Activated CD8-positive, alpha-beta memory T cell treated with anti-CD3 and anti-CD28 coated beads for 4 hours (primary cell): ENCODE data around the gene HIVEP1.
"Not testable (repeated sequence)": the region's sequence is repeated elsewhere in the genome, so short reads cannot be mapped to it uniquely, and the experiment has no call there.

ENCODE experiments used
- DNase-seq, 2 donors: peaks; one replicate each; pipeline ENCODE4 v3.0.0-alpha.2; 2020; ENCODE audit warnings: low read depth in 2 of 2

The HIVEP1 gene

DNA sequence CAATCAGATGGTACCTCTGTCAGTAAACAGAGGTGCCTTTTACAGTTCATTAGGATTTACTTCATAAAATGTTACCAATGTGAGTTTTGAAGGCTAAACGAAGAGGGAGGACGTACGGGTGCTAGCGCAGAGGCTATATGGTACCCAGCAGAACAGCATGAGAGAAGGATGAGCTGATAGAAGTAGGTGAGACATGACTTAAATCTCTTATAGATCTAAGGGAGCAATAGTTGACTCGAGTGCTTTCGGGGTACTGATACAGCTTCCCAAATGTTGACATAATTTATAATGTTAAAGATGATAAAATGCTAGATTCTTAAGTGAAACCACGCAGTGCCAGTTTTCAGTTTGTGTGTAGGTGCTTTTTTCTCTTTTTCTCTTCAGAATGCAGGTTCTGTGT lies 72.6 kb downstream of the HIVEP1 start:
- no peak for DNase-seq

DNA sequence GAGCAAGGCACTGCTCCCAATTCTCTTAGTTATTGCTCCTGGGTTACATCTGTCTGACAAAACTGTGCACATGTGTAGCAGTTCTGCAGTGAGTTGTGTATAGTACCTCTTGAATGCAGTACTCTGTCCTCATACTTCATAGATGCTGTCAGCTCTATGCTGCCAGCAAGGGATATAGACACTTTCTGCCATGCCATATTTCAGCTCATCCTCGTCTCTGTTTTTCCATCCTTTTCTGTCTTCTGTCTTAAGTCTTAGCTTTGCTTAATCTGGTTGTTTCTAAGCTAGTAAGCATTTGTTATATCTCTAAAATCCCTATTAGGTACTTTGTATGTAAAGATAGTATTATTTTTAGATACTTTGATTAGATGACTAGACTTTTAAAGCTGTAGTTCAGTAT lies 76.4 kb downstream of the HIVEP1 start:
- no peak for DNase-seq

DNA sequence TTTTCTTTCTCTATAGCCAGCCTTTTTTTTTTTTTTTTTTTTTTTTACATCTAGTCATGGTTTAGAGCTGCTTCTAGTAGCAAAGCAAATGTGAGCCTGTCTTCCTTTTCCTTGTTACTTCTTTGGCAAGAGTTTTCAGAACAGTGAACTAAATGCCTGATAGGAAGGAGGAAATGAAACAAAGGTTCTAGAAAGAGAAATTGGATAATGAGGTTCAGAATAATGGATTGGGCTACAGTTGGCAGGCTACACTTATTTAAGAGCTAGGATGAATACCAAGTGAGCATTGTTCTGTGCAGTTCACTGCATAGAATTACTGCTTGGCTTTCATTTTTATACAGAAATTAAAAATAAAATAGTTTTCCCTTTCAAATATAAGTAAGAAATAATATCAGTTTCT lies 78.6 kb downstream of the HIVEP1 start:
- no peak for DNase-seq

DNA sequence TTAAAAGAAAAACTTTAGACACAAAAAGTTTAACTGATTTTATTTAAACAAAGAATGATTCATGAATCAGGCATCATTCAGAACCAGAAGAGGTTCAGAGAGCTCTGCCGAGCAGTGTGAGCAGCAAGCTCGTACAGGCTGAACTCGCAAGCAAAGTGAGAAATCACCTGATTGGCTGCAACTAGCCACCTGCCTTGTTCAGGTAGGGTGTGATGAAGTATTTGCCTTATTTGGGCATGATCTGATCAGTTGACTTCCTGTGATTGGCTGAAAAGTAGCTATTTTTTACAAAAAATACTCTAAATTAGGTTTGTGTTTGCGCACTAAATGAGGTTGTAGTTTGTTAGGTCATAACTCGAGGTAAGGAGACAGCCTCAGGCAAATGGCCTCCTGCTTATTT lies 80.7 kb downstream of the HIVEP1 start:
- no peak for DNase-seq

DNA sequence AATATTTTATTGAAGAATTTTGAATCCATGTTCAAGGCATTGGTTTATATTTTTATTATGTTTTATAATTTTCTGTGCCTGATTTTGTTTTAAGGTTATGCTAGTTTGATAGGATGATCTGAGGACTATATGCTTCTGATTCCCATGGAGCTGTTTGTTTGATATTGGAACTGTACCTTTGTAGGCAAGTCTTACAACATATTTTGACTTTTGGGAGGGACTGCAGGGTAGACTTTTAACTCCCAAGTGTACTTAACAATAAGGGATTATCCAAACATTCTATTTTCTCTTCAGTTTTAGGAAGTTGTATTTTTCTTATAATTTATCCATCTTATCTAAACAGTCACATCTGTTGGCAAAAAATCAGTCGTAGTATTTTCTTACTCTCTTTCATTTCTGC lies 82.6 kb downstream of the HIVEP1 start:
- DNase-seq, result no peak

DNA sequence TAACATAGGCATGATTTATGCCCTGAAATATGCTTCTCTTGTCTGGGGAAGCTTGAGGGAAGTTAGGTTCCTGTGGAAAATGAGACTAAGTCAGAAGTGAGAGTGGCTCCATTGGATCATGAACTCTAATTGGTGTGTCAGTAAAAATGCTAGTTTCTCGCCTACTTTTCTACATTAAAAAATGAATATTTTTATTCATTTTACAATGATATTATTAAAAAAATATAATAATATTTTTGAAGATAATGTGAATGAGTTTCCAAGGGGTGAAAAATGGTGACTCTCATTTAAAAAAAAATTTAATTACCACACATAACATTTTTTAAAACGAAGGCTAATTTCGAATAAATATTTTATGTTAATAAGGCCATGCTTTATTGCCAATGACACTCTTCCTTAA lies 84.2 kb downstream of the HIVEP1 start:
- no peak for DNase-seq

DNA sequence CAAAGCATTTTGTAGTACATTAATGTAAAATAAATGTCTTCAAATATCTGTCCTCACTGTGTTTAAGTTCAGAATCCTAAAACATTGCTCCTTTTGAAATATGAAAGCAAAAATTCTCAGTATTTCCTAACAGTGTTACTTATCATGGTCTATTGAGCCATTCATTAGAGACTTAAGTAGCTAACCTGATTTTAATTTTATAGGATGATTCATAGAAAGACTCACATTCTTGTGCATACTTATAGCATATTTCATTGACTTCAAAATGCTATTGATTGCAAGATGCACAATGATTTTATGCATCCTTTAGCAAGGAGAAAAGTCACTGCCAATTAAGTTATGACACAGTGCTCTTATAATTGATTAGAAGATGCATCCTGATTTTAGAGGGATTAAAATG lies 85.7 kb downstream of the HIVEP1 start:
- no peak for DNase-seq

DNA sequence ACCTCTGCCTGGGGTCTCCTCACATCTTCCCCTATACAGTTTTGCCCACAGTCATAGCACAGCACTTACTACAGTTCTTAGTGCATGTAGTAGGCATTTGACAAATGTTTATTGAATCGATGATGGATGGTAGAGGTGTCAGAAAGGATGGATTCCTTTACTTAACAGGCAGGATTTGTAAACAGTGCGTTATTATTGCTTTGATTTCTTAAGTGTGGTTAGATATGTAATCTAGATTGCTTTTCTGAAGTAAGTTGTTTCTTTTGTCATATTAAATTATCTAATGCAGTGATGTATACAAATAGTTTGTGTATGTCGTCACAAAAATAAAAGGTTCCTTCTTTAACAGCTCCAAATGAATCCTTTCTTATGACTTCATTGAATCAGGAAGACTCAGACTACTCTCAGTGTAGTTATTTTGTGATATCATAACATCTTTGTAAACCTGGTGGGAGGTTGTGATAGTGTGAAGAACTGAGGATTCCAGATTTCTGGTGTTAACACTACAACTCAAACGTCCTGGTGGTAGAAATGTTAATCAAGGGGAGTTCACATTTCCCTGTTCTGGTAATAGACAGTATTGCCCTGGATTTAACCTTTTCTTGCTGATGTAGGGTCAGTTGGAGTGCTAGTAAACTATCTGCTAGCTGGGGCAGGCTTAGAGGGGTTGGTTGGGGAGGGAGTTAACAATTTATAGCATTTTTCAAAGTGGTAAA lies 87.7 kb downstream of the HIVEP1 start:
- DNase-seq, result no peak

DNA sequence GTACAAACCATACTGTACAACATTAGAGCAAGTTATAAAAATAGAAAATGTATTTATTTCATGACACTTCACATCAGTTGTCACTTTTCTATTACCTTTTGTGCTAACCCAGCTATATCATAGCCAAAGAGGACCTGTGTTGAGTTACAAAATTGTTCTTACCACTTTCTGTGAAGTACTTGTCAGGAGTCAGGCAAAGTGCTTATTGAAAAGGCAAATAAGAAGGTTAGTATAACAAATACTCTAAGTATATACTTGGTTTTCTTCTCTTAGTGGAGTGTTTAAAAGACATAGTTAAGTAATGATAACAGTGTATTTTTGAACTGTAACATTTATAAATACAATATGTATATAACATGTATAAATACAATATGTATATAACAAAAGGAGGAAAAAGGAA lies 88.9 kb downstream of the HIVEP1 start:
- no peak for DNase-seq

DNA sequence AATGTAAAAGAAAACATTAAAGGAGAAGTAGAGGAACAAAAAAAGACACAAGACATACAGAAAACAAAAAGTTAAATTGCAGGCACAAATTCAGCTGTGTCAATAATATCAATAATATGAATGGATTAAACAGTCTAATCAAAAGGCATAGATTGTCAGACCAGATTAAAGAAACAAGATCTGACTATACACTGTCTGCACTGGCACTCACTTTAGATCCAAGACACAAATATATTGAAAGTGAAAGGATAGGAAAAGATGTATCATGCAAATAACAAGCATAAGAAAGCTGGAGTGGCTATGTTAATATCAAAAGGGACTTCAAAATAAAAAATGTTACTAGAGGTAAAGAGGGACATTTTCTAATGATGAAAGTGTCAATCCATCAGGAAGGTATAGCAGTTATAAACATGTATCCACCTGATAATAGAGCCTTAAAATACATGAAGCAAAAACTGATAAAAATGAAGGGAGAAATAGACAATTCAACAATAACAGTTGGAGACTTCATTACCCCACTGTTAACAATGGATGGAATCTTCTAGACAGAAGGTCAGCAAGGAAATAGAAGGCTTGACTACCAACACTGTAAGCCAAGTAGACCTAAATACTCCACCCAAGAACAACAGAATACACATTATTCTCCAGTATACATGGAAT lies 89.7 kb downstream of the HIVEP1 start:
- DNase-seq, result no peak

DNA sequence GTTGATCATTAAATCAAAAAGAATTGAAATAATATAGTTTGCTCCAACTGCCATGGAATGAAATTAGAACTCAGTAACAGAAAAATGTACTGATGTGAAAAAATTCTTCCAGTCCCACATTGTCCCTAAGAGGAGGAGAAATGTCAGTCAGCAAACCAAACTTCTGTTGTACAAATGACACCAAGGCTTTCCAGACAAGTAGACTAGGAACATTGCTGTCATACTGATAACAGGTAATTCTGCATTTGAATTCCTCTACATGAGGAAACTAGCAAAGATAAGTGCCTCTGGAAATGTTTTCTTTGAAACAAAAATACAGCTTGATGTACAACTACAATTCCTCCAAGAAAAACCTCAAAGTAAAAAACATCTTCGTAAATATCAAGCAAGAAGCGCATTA lies 90.2 kb downstream of the HIVEP1 start:
- DNase-seq, result no peak

DNA sequence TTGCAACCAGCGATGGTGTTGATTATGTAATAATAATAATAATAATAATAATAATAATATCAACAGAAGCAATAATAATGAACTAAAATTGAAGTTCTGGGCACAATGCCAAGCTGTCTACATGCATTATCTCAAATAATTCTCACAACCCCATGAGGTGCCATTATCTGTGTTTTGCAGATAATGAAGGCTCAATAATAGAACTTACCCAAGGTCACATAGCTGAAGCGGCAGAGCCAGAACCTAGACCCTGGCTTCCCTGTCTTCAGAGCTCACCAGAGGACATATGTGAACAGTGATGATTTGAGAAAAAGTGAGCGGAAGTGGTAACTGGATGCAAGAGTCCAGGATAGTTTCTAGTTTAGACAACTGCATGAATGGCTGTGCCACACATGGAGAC lies 91.0 kb downstream of the HIVEP1 start:
- no peak for DNase-seq

DNA sequence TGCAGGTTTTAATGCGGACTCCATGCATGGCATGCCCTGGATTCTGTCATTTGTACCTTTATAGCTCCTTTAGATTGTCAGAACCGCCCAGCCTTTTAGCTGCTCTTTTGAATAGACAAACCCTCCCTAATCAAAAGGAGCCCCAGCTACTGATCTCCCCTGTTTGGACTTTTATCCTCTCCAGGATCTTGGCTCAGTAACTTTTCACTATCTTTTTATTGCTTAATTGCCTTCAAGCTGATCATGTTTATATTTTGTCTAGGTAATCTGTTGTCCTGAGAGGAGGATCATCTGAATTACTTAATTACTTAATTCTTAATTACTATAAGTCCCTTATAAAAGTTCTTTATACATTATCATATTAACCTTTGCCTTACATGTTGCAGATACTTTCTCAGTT lies 93.2 kb downstream of the HIVEP1 start:
- DNase-seq, result no peak

DNA sequence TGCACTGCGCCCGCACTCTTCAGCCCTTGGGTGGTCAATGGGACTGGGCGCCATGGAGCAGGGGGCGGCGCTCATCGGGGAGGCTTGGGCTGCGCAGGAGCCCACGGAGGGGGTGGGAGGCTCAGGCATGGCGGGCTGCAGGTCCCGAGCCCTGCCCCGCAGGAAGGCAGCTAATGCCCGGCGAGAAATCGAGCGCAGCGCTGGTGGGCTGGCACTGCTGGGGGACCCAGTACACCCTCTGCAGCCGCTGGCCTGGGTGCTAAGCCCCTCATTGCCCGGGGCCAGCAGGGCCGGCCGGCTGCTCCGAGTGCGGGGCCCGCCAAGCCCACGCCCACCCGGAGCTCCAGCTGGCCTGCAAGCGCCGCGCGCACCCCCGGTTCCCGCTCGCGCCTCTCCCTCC lies 96.3 kb downstream of the HIVEP1 start:
- not testable (repeated sequence) for DNase-seq

DNA sequence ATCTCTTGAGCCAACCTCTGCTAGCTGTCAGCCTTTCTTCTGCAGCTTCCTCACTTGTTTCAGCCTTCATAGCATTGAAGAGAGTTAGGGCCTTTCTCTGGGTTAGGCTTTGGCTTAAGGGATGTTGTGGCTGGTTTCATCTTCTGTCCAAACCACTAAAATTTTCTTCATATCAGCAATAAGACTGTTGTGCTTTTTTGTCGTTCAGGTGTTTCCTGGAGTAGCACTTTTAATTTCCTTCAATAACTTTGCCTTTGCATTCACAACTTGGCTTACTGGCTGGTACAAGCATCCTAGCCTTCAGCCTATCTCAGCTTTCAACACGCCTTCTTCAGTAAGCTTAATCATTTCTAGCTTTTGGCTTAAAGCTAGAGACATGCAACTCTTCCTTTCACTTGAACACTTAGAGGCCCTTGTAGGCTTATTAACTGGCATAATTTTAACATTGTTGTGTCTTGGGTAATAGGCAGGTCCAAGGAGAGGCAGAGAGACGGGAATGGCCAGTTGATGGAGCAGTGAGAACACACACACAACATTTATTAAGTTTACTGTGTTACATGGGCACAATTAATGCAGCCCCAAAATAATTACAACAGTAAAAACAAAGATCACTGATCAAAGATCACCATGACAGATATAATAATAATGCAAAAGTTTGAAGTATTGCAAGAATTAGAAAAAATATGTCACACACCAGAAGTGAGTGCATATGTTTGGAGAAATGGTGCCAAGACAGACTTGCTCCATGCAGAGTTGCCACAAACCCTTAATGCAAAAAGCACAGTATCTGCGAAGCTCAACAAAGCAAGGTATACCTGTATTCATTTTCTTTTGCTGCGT lies 98.6 kb downstream of the HIVEP1 start:
- DNase-seq, result no peak

DNA sequence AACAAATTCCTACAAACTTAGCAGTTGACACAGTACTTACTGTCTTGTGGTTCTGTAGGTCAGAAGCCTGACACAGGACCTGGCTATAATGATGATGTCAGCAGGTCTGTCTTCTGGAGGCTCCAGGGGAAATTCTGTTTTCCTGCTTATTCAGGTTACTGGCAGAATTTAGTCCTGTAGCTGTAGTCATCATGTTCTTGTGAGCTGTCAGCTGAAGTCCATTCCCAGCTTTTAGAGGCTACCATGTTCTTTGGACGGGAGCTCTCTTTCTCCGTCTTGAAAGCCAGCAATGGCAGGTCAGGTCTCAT lies 99.2 kb downstream of the HIVEP1 start:
- no peak for DNase-seq

DNA sequence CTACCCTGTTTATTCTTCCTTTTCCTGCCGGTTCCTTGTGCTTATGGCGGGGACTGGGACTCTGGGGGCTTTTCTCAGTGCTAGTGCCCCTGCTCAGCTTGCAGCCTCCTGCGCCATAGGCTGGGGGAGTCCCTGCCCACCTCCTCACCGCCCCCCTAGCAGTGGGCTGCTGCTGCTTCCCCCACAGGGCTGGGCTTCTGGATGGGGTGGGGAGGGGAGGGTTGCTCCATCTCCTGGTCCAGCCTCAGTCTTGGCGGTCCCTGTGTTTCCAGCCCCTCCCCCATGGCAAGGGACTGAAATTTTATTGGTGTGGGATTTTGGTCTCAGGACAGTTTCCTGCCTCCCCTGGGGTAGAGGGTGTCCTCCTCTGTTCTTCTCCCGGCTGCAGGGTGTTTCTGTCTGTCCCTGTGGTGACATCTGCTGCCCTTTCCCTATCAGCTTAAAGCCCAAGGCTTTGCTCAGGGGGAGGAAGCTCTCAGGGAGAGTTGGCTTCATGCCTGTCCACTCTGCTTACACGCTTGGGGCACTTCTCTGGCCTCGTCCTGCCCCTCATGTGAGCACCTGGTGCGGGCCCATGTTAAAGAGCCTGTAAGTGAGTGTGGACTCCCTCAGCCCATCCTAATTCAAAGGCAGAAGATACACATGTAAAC lies 100.6 kb downstream of the HIVEP1 start:
- no peak for DNase-seq

DNA sequence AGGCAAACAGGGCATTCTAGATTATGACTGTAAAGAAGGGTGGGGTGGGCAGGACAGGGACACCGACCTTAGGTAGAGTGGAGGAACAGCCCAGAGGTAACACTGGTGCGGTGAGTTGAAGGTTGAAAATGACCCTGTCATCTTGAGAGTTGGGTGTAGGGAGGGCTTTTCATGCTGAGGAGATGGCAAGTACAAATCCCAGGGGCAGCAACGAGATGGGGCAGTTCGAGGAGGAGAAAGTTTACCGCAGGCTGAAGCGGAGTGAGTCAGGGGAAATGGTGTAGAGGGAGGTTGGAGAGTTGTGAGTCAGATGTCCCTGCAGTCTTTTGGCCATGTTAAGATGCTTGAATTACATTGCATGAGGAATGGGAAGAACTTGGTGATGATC lies 101.1 kb downstream of the HIVEP1 start:
- no peak for DNase-seq

DNA sequence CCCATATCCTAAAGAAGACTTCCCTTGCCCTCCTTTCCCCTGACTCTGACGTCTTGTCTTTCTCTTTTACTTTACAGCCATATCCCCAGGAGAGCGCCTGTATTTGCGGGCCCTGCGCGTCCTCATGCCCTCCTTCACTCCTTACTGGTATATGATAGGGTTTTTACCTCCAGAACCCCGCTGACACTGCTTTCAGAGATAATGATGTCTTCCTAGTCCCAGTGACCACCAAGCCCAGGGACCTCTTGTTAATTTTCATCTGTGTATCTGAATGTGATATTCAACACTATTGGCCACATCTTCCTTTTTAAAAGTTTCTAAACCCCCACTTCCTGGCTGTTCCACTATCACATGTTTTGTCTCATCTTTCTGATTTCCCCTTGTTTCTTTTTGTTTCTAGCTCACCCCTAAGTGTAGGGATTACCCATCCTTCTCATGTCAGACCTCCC lies 102.0 kb downstream of the HIVEP1 start:
- DNase-seq, result no peak

DNA sequence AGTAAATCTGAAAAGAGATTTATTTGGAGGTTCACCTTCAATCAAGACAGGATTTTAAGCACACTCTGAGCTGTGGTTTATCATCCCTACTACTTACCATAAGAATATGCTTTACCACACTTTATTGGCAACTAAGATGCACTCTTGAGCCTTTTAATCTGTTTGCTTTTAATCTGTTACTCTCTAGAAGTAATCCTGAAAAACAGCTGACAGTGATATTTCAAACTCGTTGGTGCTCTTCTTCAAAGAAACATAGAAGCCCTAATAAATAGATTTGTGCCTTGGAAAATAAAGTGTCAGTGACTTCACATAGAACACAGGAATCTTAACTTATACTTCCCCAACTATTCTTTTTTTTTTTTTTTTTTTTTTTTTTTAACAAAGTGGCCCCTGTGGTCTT lies 102.9 kb downstream of the HIVEP1 start:
- DNase-seq, result no peak

DNA sequence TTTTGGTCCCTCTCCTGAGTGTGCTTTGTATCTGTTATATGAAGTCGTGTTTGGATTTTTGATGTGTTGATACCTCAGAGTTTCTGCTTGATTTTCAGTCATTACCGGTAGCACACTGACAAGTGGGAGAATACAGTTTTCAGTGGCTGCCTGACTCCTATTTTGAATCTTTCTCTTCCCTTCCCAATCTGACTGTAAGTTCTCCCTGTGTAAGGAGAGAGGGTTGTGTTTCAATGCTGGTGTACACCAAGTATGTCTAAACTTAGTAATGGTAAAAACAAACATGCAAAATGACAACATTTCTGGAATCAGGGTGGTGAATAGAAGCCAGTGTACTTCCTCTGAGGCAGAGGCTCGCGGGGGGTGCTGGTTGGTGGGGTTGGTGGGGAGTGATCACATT lies 103.4 kb downstream of the HIVEP1 start:
- DNase-seq, result no peak

DNA sequence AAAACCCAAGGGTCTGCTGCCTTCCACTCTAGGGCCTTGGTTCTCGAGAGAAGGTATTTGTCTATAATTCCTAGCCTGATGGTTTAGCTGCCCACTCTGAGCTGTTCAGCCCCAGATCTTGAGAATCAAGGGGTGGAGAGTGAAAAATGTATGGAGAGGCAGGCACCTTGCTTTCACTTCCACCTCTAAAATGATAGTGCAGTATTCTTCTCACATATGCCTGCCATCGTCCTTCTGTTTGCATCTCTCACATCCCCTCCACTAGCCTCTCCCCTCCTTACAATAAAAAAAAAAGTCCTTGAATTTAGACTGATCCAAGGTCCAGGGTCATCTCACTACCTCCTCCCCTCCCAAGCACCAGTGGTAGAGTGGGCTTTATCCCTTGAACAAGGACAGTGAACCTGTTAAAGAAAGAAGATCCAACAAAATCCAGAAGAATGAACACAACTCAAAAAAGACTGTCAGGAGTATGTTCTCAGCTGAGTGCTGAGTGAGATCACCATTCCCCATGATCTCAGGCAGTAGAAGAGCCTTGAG lies 104.2 kb downstream of the HIVEP1 start:
- DNase-seq, result no peak
